AG10803 (cell line): ENCODE measurements around the gene SETD4.

Source experiments
- DNase-seq: peaks from one replicate; pipeline ENCODE4 v3.0.0; 2010; ENCODE audit warnings: low read depth
- H3K4me3 ChIP-seq: 2 replicates; pipeline ENCODE4 v1.5.1; 2011; ENCODE audit warnings: mild to moderate bottlenecking, low read length, control low read depth
- CTCF ChIP-seq: conservative IDR thresholded peaks from 2 replicates; pipeline ENCODE4 v1.5.1; 2011; ENCODE audit warnings: mild to moderate bottlenecking, low read length, control low read depth, inconsistent platforms

The SETD4 gene

GRCh38 chr21:36005018-36005417 is 55.3 kb downstream of the SETD4 start:
- H3K4me3 ChIP-seq: peak overlapping the region; percentile 46
- TF ChIP-seq CTCF: no peak
- DNase-seq: peak; percentile 68

- peak; percentile 71 for DNase-seq
- TF ChIP-seq CTCF: no peak
- H3K4me3 ChIP-seq: no peak overlapping the region
These were observed 55.9 kb downstream of the SETD4 start for GRCh38 chr21:36004441-36004840.

GRCh38 chr21:36003776-36004175 is 56.5 kb downstream of the SETD4 start:
- TF ChIP-seq CTCF: no peak
- no peak for DNase-seq
- H3K4me3 ChIP-seq: no peak overlapping the region

DNA sequence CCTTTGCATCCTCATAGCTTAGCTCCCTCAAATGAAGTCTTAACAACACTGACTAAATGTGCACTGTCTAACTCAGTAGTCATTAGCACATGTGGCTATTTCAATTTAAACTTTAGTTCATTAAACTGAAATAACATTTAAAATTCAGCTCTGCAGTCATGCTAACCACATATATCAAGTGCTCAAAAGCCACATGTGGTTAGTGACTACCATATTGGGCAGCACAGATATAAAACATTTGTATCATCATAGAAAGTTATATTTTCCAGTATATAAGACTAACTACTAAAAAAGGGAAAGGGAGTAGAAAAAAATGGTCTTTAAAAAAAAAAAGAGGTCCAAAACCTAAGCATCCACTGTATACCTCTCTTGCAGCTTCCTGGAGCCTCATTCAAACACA is 64.1 kb downstream of the SETD4 start:
- TF ChIP-seq CTCF: no peak
- H3K4me3 ChIP-seq: no peak overlapping the region
- DNase-seq: no peak

- no peak for TF ChIP-seq CTCF
- DNase-seq: no peak
- H3K4me3 ChIP-seq: no peak overlapping the region
These were observed 64.7 kb downstream of the SETD4 start for GRCh38 chr21:35995522-35996088.

DNA sequence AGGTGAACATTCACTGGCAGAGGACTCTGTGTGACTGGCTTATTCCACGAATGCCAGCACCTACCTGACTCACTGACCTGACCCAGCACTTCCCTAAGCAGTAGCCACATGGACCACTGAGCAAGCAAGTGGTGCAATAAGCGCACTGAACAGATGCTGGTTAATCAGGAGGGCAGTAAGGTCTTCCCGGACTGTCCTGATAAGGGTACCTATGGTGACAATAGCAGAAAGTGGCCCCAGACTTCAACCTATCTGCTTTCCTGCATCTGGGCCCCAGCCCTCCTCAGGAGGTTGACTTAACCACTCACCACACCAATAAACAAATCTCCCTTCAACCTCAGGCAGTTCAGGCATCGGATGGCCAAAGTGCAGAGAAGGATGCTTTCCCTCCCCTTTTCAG is 65.7 kb downstream of the SETD4 start:
- no peak overlapping the region for H3K4me3 ChIP-seq
- no peak for DNase-seq
- no peak for TF ChIP-seq CTCF

GRCh38 chr21:35993875-35994490 is 66.3 kb downstream of the SETD4 start:
- no peak for DNase-seq
- no peak overlapping the region for H3K4me3 ChIP-seq
- TF ChIP-seq CTCF: no peak
